Right forelimb (tissue), 1 donor: ENCODE measurements around the gene CDK13.

Source experiments
- DNase-seq: peaks from one replicate; pipeline ENCODE4 v3.0.0-alpha.2; 2018

CDK13 gene

DNA sequence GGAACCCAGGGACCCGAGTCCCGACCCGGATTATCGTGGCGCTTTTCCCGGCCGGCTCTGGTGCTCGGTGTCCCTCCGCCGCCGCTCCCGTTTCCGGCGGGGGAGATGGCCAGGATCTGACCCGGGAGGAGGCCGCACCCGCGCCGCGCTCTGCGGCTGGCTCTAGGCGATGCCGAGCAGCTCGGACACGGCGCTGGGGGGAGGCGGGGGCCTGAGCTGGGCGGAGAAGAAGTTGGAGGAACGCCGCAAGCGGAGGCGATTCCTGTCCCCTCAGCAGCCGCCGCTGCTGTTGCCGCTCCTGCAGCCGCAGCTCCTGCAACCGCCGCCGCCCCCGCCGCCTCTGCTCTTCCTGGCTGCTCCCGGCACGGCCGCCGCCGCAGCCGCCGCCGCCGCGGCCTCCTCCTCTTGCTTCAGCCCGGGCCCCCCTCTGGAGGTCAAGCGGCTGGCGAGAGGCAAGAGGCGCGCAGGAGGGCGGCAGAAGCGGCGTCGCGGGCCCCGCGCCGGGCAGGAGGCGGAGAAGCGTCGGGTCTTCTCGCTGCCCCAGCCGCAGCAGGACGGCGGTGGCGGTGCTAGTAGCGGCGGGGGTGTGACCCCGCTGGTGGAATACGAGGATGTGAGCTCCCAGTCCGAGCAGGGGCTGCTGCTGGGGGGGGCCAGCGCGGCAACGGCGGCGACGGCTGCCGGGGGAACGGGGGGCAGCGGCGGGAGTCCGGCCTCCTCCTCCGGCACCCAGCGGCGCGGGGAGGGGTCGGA, 593 bp downstream of the CDK13 start:
- DNase-seq = peak; percentile 62

DNA sequence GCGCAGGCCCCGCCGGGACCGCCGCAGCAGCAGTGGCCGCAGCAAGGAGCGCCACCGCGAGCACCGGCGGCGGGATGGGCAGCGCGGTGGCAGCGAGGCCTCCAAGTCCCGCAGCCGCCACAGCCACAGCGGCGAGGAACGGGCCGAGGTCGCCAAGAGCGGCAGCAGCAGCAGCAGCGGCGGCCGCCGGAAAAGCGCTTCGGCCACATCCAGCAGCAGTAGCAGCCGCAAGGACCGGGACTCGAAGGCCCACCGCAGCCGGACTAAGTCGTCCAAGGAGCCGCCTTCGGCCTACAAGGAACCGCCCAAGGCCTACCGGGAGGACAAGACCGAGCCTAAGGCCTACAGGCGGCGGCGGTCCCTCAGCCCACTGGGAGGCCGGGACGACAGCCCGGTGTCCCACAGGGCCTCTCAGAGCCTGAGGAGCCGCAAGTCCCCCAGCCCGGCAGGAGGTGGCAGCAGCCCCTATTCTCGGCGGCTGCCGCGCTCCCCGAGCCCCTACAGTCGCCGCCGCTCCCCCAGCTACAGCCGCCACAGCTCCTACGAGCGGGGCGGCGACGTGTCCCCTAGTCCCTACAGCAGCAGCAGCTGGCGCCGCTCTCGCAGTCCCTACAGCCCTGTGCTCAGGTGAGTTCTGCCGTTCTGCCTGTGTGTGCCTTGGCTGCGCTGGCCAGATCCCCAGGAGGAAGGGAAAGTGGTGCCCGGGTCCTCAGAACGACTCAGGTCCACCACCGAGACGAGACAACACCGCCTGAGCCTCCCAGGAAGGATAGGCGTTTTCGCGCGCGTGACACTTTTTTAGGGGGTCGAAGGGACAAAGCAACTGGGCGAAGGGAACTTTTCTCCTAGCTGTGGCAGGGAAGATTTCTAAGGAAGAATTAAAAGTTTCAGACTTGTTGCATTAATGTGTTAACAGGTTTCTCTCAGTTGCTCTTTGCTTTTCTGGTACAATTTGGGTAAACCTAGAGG, 1.5 kb downstream of the CDK13 start:
- DNase-seq = peak; percentile 76

DNA sequence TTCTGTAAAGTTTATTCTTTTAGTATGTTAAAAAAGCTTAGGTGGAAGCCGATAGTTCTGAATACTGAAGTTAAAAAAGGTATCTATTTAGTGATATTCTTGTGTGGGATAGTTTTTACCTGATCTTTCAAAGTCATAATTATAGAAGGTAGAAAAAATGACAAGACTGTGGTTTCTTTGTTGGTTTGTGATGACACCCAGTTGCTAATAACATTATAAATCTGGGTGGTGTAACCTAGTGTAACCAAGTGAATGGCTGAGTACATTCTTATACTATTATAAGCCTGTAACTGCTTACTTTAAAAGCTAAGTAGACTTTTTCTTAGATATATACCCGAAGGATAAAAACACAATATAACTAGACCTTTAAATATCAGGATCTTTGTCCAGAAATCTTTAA, 2.3 kb downstream of the CDK13 start:
- DNase-seq = no peak

DNA sequence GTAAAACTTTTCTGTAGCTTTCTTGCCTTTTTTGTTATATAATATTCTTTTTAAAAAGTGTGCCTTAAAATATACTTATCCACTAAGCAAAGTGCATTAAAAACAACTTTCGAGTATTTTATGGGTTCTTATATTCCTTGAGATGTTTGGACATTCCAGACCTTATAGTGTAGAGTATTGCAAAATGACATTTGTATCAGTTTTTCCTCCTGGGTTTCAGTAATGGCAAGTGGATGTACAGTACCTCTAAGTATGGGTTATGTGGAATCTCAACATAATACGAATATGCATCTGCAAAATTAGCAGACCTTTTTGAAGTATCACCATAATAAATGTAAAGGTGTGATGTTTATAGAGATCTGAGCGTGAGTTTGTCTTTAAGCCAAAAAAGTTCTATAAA, 2.7 kb downstream of the CDK13 start:
- DNase-seq = no peak

DNA sequence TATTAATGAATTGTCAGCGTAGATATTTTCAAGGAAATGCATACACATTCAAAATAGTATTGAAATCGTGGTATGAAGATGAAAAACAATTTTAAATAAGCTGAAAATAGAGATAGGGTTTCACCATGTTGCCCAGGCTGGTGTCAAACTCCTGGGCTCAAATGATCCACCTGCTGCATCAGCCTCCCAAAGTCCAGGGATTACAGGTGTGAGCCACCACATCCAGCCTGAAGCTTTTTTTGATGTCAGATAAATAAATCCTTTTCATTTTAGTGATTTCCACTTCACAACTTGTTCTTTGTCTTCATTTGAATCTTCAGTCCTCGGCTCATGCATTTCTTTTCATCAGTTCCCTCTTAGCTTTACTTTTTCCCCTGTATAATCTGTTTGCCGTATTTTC, 4.6 kb downstream of the CDK13 start:
- no peak for DNase-seq

DNA sequence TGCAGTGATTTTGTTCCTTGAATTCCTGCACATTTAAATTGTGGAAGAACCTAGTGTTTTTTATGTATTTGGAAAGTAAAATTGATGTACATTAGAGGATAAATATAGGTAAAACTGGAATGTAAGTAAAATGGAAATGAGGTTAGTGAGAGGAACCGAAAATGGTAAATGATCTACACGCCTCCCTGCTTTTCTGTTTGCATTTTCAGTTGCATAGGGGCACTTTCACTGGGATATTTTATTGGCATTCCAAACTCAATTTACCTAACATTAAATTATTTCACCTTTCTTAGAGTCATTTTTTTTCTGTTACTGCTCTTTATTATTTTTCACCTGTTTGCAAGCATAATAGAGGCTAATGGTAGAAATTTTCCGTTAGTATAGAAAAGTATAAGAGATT, 8.0 kb downstream of the CDK13 start:
- no peak for DNase-seq

DNA sequence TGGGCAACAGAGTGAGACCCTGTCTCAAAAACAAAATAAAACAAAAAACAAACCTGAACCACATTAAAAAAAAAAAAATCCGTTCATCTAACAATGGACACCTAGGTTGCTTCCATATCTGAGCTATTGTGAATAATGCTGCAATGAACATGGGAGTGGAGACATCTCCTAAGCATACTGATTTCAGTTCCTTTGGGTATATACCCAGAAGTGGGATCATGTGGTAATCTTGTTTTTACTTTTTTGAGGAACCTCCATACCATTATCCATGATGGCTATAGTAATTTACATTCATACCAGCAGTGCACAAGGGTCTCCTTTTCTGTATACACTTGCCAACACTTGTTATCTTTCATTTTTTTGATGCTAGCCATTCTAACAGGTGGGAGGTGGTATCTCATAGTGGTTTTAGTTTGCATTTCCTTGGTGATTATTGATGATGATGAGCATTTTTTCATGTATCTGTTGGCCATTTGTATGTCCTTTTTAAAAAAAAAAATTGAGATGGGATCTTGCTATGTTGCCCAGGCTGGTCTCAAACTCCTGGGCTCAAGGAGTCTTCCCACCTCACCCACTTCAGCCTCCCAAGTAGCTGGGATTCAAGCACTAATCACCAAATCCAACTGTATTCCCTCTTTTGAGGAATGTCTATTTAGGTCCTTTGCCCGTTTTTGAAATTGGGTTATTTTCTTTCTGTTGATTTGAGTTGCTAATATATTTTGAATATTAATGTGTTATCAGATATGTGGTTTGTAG, 17.5 kb downstream of the CDK13 start:
- no peak for DNase-seq

DNA sequence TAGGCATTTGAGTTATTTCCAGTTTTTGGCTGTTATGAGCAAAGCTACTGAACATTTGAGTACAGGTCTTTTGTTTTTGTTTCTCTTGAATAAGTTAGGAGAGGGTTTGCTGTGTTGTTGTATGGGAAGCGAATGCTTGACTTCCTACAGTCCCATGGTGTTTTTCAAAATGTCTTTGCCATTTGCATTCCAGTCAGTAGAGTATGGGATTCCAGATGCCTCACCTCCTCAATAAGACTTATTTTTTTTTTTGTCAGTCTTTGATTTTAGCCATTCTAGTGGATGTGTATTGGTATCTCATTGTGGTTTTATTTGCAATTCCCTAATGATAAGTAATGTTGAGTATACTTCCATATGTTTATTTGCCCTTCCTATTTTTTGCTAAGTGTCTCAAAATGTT, 19.4 kb downstream of the CDK13 start:
- no peak for DNase-seq

DNA sequence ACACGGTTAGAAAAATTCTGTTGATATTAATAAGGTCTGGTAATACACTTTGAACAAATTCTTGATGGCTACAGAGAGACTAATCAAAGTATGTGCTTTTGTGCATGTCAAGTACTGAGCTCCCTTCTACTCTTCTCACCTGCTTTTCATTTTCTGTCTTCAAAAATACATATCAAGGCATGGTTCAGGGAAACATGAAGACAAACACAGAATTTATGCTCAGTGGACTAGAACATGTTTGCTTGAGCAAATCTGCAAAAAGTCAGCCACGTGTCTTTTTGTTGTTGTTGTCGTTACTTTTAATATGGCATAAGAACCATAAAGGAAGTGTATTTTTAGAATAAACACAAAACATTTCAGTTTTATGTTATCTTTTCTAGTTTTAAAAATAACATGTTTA, 21.9 kb downstream of the CDK13 start:
- DNase-seq = no peak

DNA sequence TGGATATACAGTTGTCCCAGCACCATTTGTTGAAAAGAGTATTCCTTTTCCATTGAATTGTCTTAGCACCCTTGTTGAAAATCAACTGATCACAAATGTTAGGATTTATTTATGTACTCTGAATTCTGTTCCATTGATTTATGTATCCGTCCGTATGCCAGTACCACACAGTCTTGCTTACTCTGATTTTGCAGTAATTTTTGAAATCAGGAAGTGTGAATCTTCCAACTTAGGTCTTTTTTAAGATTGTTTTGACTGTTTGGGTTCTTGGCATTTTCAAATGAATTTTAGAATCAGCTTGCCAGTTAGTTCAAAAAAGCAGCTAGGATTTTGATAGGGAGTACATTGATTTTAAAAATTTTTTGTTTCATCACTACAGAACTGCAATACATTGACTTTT, 23.7 kb downstream of the CDK13 start:
- no peak for DNase-seq

DNA sequence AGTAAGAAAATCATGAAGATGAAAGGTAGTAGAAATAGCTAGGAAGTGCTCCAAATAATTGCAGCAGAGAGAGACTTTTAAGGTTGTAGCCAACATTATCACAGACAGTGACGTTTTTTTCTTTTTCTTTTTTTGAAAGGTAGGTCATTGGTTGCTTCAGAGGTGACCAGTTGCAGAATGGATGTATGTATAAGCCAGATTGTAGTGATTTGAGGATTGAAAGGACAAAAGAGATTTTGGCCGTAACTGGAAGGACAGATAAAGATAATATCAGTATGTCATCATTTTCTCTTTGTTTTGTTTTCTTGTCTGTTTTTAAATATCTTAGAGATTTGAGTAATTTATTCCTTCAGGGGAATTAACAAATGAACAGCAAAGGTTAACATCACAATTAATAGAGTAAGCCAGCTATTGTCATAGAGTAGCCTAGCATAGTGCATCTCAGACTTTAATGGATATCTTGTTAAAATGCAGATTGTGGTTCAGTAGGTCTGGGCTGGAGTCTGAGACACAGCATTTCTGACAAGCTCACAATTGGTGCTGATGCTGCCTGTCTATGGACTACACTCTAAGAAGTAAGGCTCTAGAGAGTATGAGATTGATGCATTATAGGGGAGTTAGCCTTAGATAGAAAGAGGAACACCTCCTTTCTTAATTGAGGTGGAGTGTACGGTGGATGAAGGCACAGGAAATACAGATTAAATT, 28.3 kb downstream of the CDK13 start:
- DNase-seq = no peak

DNA sequence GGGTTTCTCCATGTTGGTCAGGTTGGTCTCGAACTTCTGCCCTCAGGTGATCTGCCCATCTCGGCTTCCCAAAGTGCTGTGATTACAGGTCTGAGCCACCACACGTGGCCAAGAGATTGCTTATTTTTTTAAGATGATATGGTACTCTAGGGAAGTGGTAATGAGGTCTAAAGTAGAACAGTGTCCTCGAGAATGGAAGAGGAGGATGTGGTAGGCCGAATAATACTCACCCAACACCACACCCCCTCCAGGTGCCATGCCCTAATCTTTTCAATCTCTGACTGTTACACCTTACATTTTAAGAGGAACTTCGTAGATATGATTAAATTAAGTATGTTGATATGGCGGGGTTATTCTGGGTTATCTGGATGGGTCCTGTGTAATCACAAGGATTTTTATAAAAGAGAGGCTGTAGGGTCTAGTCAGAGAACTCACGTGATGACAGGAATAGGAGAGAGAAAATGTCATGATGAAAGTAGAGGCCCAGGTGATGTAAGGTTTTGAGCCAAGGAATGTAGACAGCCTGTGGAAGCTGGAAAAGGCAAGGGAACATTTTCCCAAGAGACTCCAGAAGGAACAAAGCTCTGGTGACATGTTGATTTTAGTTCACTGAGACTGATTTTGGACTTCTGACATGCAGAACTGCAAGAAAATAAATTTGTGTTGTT, 29.5 kb downstream of the CDK13 start:
- DNase-seq = no peak

DNA sequence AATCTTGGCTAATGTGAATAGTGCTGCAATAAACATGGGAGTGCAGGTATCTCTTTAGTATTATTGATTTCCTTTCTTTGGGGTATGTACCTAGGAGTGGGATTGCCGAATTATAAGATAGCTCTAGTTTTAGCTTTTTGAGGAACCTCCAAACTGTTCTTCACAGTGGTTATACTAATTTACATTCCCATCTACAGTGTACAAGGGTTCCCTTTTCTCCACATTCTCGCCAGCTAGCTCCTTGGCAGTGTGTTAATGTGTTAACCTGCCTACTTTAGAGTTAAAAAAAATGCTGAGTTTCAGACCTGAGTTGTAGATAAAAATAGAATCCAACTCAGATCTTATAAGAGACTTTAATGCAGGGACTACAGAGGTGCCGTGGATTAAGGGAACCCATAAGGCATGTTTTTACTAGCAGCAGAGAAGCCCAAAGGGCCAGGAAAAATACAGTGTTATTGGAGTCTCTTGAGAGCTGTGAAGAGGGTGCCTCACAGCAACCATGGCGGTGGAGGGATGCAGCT, 35.4 kb downstream of the CDK13 start:
- DNase-seq = no peak

DNA sequence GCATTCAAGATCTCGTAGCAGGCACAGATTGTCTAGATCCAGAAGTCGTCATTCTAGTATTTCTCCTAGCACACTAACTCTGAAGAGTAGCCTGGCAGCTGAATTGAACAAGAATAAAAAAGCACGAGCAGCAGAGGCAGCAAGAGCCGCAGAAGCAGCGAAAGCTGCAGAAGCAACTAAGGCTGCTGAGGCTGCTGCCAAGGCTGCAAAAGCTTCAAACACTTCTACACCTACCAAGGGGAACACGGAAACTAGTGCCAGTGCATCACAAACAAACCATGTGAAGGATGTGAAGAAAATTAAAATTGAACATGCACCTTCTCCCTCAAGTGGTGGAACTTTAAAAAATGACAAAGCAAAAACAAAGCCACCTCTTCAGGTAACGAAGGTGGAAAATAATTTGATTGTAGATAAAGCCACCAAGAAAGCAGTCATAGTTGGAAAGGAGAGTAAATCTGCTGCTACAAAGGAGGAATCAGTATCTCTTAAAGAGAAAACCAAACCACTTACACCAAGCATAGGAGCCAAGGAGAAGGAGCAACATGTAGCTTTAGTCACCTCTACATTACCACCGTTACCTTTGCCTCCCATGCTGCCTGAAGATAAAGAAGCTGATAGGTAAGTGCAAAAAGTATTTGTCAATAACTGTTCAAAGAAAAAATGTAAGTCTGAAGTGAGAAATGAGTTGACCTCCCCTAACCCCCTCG, 37.7 kb downstream of the CDK13 start:
- DNase-seq = no peak

DNA sequence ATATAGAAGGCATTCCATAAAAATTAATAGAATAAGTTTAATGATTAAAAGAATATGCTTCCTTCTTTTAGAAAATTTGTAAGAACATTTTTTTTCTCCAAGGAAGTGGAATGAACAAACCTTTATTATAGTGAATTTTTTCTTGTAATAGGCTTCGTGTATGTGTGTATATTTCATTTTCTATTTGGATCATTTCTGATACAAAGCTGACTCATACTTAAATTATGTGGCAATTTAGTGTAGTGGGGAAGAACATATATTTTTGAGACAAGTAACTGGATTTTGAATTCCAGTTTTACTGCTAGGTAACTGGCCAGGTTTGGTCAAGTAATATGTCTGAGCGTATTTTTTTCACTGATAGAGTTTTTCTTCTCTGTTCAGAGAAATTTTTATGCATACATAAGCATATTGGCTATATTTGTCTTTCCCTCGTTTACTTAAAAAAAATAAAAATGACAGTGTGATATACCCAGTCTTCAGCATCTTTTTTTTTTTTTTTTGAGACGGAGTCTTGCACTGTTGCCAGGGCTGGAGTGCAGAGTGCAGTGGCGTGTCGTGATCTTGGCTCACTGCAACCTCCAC, 50.8 kb downstream of the CDK13 start:
- no peak for DNase-seq

DNA sequence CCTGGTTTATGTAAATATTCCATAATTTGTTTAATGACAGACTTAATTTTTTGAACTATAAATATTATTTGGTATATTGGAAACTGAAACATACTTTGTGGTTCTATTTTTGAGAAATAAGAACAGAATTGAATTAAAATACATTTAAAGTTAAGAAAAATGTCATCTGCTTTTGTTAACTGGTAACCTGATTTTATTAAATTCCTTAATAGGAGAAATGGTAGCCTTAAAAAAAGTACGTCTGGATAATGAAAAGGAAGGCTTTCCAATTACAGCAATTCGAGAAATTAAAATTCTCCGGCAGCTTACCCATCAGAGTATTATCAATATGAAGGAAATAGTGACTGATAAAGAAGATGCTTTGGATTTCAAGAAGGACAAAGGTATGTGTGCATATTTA, 51.6 kb downstream of the CDK13 start:
- DNase-seq = no peak

DNA sequence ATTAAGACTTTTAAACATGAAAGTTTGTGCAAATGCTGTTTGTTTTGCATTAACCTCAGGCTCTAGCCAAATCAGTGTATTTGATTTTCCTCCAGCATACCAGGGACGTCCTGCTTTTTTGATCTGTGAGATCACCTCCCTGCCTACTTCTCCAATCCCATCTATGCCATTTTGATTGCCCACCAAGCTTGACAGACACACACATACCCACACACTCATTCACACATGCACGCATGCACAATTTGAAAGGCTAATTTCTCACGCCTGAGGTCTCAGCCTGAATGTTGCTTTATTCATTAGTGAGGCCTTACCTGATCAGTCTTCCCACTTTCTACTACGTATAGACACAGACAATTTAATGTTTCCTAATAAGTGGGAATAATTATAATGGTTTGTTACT, 53.5 kb downstream of the CDK13 start:
- no peak for DNase-seq

DNA sequence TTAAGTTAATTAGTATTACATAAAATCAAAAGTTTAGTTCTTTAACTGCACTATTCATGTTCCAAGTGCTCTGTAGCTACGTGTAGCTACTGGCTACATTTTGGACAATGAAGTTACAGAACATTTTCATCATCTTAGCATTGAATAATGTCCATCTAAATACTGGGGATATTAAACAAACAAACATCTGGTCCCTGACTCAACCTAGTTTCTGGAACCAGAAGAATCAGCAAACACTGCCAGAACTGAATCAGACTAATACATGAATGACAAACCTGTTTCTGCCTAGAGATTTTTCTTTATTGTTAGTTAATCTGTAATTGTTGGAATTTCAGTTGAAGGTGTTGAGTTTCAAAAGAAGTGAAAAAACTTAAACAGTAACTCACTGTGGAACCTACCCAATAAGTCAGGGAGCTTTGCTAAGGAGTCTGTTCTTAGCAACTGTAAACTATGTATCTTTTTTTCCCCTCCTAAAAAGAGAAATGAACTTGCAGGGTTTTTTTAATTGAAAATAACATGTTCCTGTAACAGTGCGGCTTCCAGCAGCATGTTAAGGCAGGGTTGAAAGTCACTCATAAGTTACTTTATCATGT, 58.3 kb downstream of the CDK13 start:
- DNase-seq = no peak

DNA sequence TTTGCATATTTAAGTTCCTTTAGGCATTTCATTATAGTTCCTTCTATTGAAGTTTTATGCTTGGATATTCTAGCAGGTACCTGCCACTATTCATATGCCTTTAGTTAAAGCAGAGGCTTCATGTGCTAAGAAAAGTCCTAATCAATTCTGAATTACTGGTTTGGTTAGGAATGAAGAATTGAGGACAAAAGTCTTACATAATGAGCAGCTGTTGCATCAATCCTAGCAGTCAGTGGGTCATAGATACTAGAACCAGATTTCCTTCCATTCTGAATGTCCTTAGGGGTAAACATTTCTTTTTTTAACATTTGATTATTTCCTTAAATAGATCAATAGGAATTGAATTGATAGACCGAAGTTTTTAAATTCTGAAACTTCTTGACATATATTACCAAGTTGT, 59.2 kb downstream of the CDK13 start:
- DNase-seq = no peak

DNA sequence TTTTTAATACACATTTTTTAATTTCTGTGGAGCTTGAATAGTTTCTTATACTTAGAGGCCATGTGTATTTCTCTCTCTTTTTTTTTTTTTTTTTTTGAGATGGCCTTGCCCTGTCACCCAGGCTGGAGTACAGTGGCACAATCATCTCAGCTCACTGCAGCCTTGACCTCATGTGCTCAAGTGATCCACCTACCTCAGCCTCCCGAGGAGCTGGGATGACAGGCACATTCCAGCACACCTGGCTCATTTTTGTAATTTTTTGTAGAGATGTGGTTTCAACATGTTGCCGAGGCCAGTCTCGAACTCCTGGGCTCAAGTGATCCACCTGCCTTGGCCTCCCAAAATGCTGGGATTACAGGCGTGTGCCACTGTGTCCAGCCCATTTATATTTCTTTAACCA, 64.3 kb downstream of the CDK13 start:
- DNase-seq = no peak
